ENCODE data around the gene RAB28. TPM values are rescaled to one million over a fixed set of nuclear protein-coding genes. Genes with fewer than 3 reads are reported as not detected.

Gene RAB28
- total and polyA plus RNA-seq, 9 of the 15 experiments (the other 6 are each of a cell fraction or from before 2014, with no cell fraction given) = 6.7 to 40.4 (median 23.0) TPM

GRCh38 chr4:13430834-13431568 lies 53.1 kb downstream of the RAB28 start (continued):
- no peak for TF ChIP-seq ZNF57 (CRISPR knock-in tag; IDR thresholded peaks at IDR 0.05)
- TF ChIP-seq EHMT2 (IDR thresholded peaks at IDR 0.05) = no peak
- no peak for TF ChIP-seq PREB (CRISPR knock-in tag; IDR thresholded peaks at IDR 0.05)
- TF ChIP-seq STAT5A (IDR thresholded peaks at IDR 0.05; ENCODE audit: borderline replicate concordance, low read length) = peak; percentile 48; the same call in 1 of the 2 replicates
- TF ChIP-seq PKNOX1 (IDR thresholded peaks at IDR 0.05) = no peak
- TF ChIP-seq TAL1 (IDR thresholded peaks at IDR 0.05) = peak; percentile 59; the same call in 1 of the 2 replicates
- peak; percentile 53; the same call in 1 of the 2 replicates for TF ChIP-seq REST (IDR thresholded peaks at IDR 0.05; ENCODE audit: borderline replicate concordance)
- no peak for TF ChIP-seq REST (CRISPR knock-in tag; IDR thresholded peaks at IDR 0.05; ENCODE audit: low read depth)
- no peak for TF ChIP-seq ZFP30 (CRISPR knock-in tag; IDR thresholded peaks at IDR 0.05; ENCODE audit: borderline replicate concordance)
- peak in 1 of 2 experiments; percentile 73; a peak in 3 of 4 replicates for TF ChIP-seq RAD21 (CRISPR knock-in tag; conservative IDR thresholded peaks at IDR 0.05 in 1 of 2, IDR thresholded peaks at IDR 0.05 in 1 of 2)
- no peak for TF ChIP-seq ZBTB33 (CRISPR knock-in tag; IDR thresholded peaks at IDR 0.05)
- TF ChIP-seq RUNX1 (IDR thresholded peaks at IDR 0.05; ENCODE audit: low read depth) = no peak
- 0 out of 2 replicates have a peak, but pooled peaks have one; percentile 6 for TF ChIP-seq ARID3A (IDR thresholded peaks at IDR 0.05; ENCODE audit: borderline replicate concordance, low read depth, low read length)
